Measurements from ENCODE around the gene NARS2.

- TF ChIP-seq CTCF (conservative IDR thresholded peaks at IDR 0.05): peak; percentile 43
- no peak for TF ChIP-seq ZFX (IDR thresholded peaks at IDR 0.05)
Observed at GRCh38 chr11:78417175-78417887, 157.3 kb downstream of the NARS2 start, which contains the start of gene GAB2.

All from C4-2B (cell line).